Skeletal muscle satellite cell (primary cell): Measurements from ENCODE around the gene SLC25A22.

ENCODE experiments used
- H3K27me3 ChIP-seq: 2 replicates; pipeline ENCODE4 v1.7.0; 2013; ENCODE audit warnings: low read length; ENCODE audit not compliant: control insufficient read depth, insufficient read depth
- H3K36me3 ChIP-seq: 2 replicates; pipeline ENCODE4 v1.7.0; 2013; ENCODE audit warnings: mild to moderate bottlenecking, control low read depth, low read length; ENCODE audit not compliant: insufficient read depth
- H3K4me1 ChIP-seq: 2 replicates; pipeline ENCODE4 v1.7.0; 2013; ENCODE audit warnings: low read length; ENCODE audit not compliant: control insufficient read depth, insufficient read depth
- H3K4me2 ChIP-seq: 2 replicates; pipeline ENCODE4 v1.7.0; 2013; ENCODE audit warnings: mild to moderate bottlenecking, low read length
- H3K4me3 ChIP-seq: 2 replicates; pipeline ENCODE4 v1.7.0; 2013; ENCODE audit warnings: low read length
- H3K9ac ChIP-seq: 2 replicates; pipeline ENCODE4 v1.7.0; 2013; ENCODE audit warnings: mild to moderate bottlenecking, low read depth, low read length, moderate library complexity
- H3K9me3 ChIP-seq: replicated peaks from 2 replicates; pipeline ENCODE4 v1.7.0; 2013; ENCODE audit warnings: mild to moderate bottlenecking, control low read depth, low read length

SLC25A22 gene

GRCh38 chr11:832529-833113 lies 34.5 kb upstream of the SLC25A22 start, which contains the start of gene CD151:
TSS of gene CD151 (plus strand) at chr11:832952. CDS start at chr11:836070, 3,118 bp downstream.
- H3K9me3 ChIP-seq, result no peaks in the 10 kb centered on the region
- H3K4me1 ChIP-seq, result peaks cover 72% of the 10 kb centered on the region
- H3K9ac ChIP-seq, result peak within 1 kb of the TSS; percentile 97
- peak within 1 kb of the TSS; percentile 98 for H3K4me2 ChIP-seq
- H3K36me3 ChIP-seq, result peaks cover 19% of the 10 kb centered on the region
- H3K4me3 ChIP-seq, result peak within 1 kb of the TSS; percentile 92
- peaks cover under 1% of the 10 kb centered on the region for H3K27me3 ChIP-seq

GRCh38 chr11:831961-832528 lies 34.0 kb upstream of the SLC25A22 start:
- Histone ChIP-seq H3K9ac (peak overlapping the region; percentile 73), H3K27me3 (peaks cover 2% of the 10 kb centered on the region), H3K4me2 (peak overlapping the region; percentile 98), H3K4me1 (peaks cover 72% of the 10 kb centered on the region), H3K4me3 (peak overlapping the region; percentile 77), H3K9me3 (no peaks in the 10 kb centered on the region), H3K36me3 (peaks cover 13% of the 10 kb centered on the region)

DNA sequence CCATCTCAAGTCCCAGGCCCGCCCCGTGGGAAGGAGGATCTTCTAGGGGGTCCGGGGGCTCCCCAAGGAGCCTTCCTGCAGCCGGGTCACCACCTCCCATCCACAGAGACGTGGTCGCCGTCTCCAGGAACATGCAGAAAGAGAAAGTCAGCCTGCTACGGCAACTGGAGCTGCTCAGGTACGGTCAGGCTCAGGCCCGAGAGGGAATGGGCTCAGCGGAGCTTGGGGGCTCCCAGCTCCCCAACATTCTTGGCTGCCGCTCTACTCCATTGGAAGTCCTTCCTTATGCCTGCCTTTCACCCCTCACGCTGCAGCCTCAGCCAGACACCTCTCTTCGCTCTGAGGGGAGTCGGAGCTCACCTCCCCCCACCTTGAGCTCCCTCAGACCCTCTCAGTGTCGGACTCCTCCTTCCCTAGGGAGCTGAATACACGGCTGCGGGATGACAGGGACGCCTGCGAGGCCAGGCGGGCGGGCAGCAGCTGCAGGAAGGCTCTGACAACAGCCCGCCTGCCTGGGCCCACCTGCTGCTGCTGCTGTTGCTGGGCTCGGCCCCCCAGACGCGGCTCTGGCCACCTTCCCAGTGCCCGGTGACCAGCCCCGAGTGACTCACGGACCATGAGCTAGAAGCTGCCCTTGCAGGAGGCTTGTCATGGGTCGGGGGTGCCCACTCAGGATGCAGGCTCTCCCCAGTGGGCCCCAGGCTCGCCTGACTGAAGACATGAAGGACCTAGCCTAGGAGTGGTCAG lies 33.2 kb upstream of the SLC25A22 start:
- Histone ChIP-seq H3K4me2 (peak overlapping the region; percentile 98), H3K27me3 (peaks cover 2% of the 10 kb centered on the region), H3K9ac (peak overlapping the region; percentile 73), H3K36me3 (peaks cover 5% of the 10 kb centered on the region), H3K4me1 (peaks cover 69% of the 10 kb centered on the region), H3K9me3 (no peaks in the 10 kb centered on the region), H3K4me3 (peak overlapping the region; percentile 77)

DNA sequence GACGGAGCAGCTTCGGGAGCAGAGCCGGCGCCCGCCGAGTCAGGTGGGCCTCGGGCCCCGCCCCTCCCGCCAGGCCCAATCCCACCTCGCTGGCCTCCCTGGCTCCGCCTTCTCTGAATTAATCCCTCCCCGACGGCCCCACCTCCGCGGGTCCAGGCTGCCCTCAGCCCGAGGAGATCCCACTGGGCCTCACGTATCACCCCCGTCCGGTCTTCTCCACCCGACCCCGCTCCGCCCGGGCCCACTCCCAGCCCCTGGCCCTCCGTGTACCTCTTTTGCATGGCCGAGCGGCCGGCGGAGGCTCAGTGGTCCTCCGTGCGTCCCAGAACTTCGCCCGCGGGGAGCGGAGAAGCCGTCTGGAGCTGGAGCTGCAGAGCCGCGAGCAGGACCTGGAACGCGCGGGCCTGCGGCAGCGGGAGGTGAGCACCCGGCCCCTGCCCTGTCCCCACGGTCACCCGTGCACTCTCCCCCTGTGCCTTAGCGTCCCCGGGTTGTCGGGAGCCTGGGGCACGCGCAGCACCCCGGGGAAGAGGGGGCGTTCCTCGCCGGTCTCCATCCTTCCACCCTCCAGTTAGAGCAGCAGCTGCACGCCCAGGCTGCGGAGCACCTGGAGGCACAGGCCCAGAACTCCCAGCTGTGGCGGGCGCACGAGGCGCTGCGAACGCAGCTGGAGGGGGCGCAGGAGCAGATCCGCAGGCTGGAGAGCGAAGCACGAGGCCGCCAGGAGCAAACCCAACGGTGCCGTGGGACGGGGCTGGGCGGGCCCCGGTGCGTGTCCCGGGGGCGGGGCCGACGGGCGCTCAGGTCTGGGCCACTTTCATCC lies 32.4 kb upstream of the SLC25A22 start:
- H3K4me3 ChIP-seq, result no peak overlapping the region

GRCh38 chr11:829847-830294 lies 31.8 kb upstream of the SLC25A22 start:
- H3K36me3 ChIP-seq, result peaks cover 9% of the 10 kb centered on the region
- H3K27me3 ChIP-seq, result peaks cover 2% of the 10 kb centered on the region
- peak overlapping the region; percentile 41 for H3K4me3 ChIP-seq
- H3K9ac ChIP-seq, result no peak overlapping the region
- H3K4me2 ChIP-seq, result peak overlapping the region; percentile 73
- no peaks in the 10 kb centered on the region for H3K9me3 ChIP-seq
- peaks cover 61% of the 10 kb centered on the region for H3K4me1 ChIP-seq

More for the DNA sequence above, 32.4 kb upstream of the SLC25A22 start:
- no peak overlapping the region for H3K9ac ChIP-seq
- no peaks in the 10 kb centered on the region for H3K9me3 ChIP-seq
- peaks cover 4% of the 10 kb centered on the region for H3K36me3 ChIP-seq
- H3K4me2 ChIP-seq, result peak overlapping the region; percentile 98
- H3K27me3 ChIP-seq, result peaks cover 2% of the 10 kb centered on the region
- H3K4me1 ChIP-seq, result peaks cover 67% of the 10 kb centered on the region

DNA sequence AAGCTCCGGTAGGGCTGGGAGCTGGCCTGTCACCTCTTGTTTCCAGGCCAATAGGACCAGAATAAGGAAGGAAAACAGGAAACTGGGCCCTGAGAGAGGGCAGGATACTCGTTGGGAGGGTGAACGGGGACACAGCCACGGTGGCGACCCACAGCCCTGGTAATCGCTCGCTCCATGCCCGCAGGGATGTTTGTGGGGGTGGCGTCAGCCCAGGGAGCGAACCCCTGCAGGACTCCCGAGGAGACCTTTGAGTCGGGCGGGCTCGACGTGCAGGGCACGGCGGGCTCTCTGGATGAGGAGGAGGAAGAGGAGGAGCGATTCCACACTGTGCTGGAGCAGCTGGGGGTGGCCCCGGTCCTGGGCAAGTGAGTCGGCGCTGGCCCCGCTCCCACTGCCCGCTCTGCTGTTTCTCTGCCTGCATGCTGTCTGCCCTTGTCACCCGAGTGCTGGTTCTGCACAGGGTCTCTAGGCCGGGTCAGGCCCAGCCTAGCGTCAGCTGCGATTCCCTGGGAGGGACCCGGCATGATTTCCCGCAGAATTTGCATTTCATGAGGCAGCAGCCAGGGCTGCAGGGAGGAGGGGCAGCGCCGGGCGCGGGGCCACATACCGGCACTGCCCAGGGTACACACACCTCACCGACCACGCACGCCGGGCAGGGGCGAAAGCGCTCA lies 31.2 kb upstream of the SLC25A22 start:
- Histone ChIP-seq H3K4me3 (peak overlapping the region; percentile 41), H3K4me1 (peaks cover 61% of the 10 kb centered on the region), H3K9ac (no peak overlapping the region), H3K9me3 (no peaks in the 10 kb centered on the region), H3K4me2 (peak overlapping the region; percentile 73), H3K36me3 (peaks cover 14% of the 10 kb centered on the region), H3K27me3 (peaks cover 2% of the 10 kb centered on the region)

DNA sequence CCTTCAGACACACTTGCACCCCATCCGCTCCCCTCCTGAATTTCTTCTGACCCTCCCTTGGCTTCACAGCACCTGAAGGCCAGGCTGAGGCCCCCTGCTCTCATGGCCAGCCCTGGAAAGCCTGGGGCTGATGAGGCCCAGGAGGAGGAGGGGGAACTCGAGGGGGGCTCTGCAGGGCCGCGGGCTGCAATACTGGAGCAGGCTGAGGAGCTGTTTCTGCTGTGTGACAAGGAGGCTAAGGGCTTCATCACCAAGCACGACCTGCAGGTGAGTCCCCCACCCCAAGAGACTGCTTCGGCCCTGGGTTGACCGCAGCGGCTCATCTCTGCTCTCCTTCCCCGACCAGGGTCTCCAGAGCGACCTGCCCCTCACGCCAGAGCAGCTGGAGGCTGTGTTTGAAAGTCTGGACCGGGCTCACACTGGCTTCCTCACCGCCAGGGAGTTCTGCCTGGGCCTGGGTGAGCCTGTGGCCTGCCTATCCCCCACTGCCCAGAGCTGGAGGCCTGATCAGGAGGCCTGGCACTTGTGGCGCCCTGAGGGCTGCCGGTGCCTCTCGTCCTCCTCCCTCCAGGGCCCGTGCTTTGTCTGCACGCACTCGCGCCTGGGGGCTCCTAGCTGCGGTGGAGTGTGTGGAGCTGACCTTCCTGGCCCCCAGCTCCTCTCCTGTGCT lies 30.6 kb upstream of the SLC25A22 start:
- peaks cover 21% of the 10 kb centered on the region for H3K36me3 ChIP-seq
- peaks cover 2% of the 10 kb centered on the region for H3K27me3 ChIP-seq
- no peak overlapping the region for H3K4me3 ChIP-seq
- H3K4me2 ChIP-seq, result peak overlapping the region; percentile 73
- H3K4me1 ChIP-seq, result peaks cover 59% of the 10 kb centered on the region
- H3K9ac ChIP-seq, result no peak overlapping the region
- H3K9me3 ChIP-seq, result no peaks in the 10 kb centered on the region

GRCh38 chr11:827897-828192 lies 29.8 kb upstream of the SLC25A22 start, which contains the start of gene CRACR2B:
TSS of gene CRACR2B (plus strand) at chr11:827919. CDS start at chr11:828608, 689 bp downstream.
- Histone ChIP-seq H3K4me3 (peak within 1 kb of the TSS; percentile 30), H3K9me3 (no peaks in the 10 kb centered on the region), H3K36me3 (peaks cover 21% of the 10 kb centered on the region), H3K4me2 (peak within 1 kb of the TSS; percentile 58), H3K27me3 (peaks cover 2% of the 10 kb centered on the region), H3K4me1 (peaks cover 59% of the 10 kb centered on the region), H3K9ac (no peak within 1 kb of the TSS)

- peaks cover 23% of the 10 kb centered on the region for H3K36me3 ChIP-seq
- H3K4me2 ChIP-seq, result peak overlapping the region; percentile 58
- peaks cover 59% of the 10 kb centered on the region for H3K4me1 ChIP-seq
- no peak overlapping the region for H3K9ac ChIP-seq
- H3K4me3 ChIP-seq, result peak overlapping the region; percentile 30
- peaks cover 2% of the 10 kb centered on the region for H3K27me3 ChIP-seq
- H3K9me3 ChIP-seq, result no peaks in the 10 kb centered on the region
These were observed 29.2 kb upstream of the SLC25A22 start for GRCh38 chr11:827146-827896.

GRCh38 chr11:826836-827145 lies 28.7 kb upstream of the SLC25A22 start:
- H3K4me3 ChIP-seq, result no peak overlapping the region

More at GRCh38 chr11:826836-827145, 28.7 kb upstream of the SLC25A22 start:
- H3K4me1 ChIP-seq, result peaks cover 59% of the 10 kb centered on the region
- peaks cover 2% of the 10 kb centered on the region for H3K27me3 ChIP-seq
- no peaks in the 10 kb centered on the region for H3K9me3 ChIP-seq
- H3K9ac ChIP-seq, result no peak overlapping the region
- H3K36me3 ChIP-seq, result peaks cover 28% of the 10 kb centered on the region
- H3K4me2 ChIP-seq, result peak overlapping the region; percentile 58
